HUES64 (cell line): Measurements from ENCODE around the gene C1QBP.
A peak's percentile ranks its signal among the peaks of the same experiment; 100 is the strongest.
"Not testable (repeated sequence)": the region's sequence is repeated elsewhere in the genome, so short reads cannot be mapped to it uniquely, and the experiment has no call there.

Experiments used
- H3K27ac ChIP-seq: 2 replicates; pipeline ENCODE4 v1.7.0; 2013; ENCODE audit warnings: low read depth, low read length, inconsistent platforms
- H3K27me3 ChIP-seq: 2 replicates; pipeline ENCODE4 v1.6.1; 2013; ENCODE audit warnings: mild to moderate bottlenecking, low read length; ENCODE audit not compliant: insufficient read depth
- H3K36me3 ChIP-seq: 2 replicates; pipeline ENCODE4 v1.6.1; 2013; ENCODE audit warnings: mild to moderate bottlenecking, low read length; ENCODE audit not compliant: insufficient read depth
- H3K4me1 ChIP-seq: 2 replicates; pipeline ENCODE4 v1.6.1; 2013; ENCODE audit warnings: mild to moderate bottlenecking, low read length, moderate library complexity; ENCODE audit not compliant: insufficient read depth
- H3K4me3 ChIP-seq: 2 replicates; pipeline ENCODE4 v1.5.1; 2013; ENCODE audit warnings: mild to moderate bottlenecking, low read length, moderate library complexity
- H3K9ac ChIP-seq: 2 replicates; pipeline ENCODE4 v1.6.1; 2013; ENCODE audit warnings: mild to moderate bottlenecking, low read depth, low read length
- H3K9me3 ChIP-seq: 2 replicates; pipeline ENCODE4 v1.6.1; 2013; ENCODE audit warnings: low read depth, low read length; ENCODE audit not compliant: insufficient read depth
- WGBS: fragments of 150-250, 120-280 bp; methylation state at CpG from one replicate; pipeline ENCODE4 v1.1.7; 2013; ENCODE audit warnings: missing lambda C conversion rate; 5-methylcytosine and 5-hydroxymethylcytosine counted together

The C1QBP gene

DNA sequence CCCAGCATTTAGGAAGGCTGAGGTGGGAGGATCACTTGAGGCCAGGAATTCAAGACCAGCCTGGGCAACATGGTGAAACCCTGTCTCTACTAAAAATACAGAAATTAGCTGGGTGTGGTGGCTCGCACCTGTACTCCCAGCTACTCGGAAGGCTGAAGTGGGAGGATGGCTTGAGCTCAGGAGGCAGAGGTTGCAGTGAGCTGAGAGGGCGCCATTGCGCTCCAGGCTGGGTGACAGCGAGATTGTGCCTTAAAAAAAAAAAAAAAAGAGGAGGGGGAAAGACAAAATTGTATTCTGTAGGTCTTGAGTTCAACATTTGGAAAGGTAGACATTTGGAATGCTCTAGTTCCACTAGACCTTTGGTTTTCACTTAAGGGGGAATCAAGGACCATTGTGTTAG lies 7.7 kb downstream of the C1QBP start:
- H3K36me3 ChIP-seq = peaks cover 96% of the 10 kb centered on the region

DNA sequence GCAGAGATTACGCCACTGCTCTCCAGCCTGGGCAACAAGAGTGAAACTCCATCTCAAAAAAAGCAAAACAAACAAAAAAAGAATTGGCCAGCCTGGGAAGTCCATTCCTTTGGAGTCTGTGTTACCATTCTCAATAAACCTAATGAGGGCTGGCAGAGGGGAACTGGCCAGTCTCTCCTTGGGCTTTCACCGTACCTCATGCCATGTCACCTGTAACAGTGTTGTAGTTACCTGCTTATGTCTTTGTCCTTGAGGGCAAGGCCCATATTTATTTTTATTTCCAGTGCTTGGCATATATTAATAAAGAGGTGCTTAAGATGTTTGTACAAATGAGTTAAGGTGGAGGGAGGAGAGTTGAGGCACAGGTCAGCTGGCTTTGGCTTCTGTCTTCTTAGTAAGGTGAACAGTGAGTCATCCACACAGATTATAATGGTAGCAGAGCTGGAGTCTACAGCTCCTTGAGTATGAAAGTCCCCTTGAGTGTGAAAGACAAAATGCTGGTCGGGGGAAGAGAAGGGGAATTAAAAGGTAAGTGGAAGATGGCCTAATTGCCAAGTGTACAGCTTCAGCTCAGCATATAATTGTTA lies 8.4 kb downstream of the C1QBP start:
- H3K4me1 ChIP-seq = no peaks in the 10 kb centered on the region
- H3K9ac ChIP-seq = no peak overlapping the region
- H3K27ac ChIP-seq = no peak overlapping the region
- 92% methylated on average over 3 of the region's 3 CpGs for WGBS
- H3K27me3 ChIP-seq = no peaks in the 10 kb centered on the region
- no peak overlapping the region for H3K4me3 ChIP-seq
- peaks cover 97% of the 10 kb centered on the region for H3K36me3 ChIP-seq
- no peaks in the 10 kb centered on the region for H3K9me3 ChIP-seq

More for the DNA sequence above, 7.7 kb downstream of the C1QBP start:
- H3K27ac ChIP-seq, H3K4me3 ChIP-seq, H3K9me3 ChIP-seq, H3K9ac ChIP-seq, H3K27me3 ChIP-seq, H3K4me1 ChIP-seq: not testable (repeated sequence)
- WGBS = 75% methylated on average over 5 of the region's 5 CpGs

DNA sequence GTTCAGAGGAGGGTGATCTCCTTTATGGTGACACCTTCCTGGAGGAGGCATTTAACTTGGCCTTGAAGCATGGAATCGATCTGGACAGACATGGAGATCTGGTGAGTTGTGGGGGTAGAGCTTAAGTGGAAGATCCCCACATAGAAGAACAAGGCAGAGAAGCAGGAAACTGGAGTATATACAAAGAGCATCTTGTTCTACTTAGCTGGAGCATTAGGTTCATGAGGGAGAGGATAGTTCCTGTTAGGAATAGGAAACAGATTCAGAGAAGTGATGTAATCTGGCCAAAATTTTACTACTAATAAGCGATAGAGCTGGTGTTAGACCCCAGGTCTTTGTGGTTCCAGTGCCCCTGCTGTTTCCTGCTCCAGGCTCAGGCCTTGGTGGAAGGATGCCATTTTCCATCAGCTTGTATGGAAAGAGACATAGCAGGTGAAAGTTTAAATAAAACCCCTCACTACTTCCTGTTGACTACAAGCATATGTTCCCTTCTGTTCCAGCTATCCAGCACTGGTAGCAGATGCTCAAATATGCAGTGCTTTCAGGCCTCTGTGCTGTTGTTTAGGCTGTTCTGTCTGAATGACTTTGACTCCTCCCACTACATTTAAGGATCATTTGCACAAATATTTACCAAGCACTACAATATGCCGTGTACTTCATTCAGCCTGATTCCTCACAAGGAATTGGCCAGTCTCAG lies 9.6 kb downstream of the C1QBP start:
- H3K9ac ChIP-seq = no peak overlapping the region
- H3K36me3 ChIP-seq = peaks cover 98% of the 10 kb centered on the region
- H3K27me3 ChIP-seq = no peaks in the 10 kb centered on the region
- no peak overlapping the region for H3K27ac ChIP-seq
- WGBS = 94% methylated on average over 3 of the region's 3 CpGs
- no peaks in the 10 kb centered on the region for H3K4me1 ChIP-seq
- no peaks in the 10 kb centered on the region for H3K9me3 ChIP-seq
- H3K4me3 ChIP-seq = no peak overlapping the region

DNA sequence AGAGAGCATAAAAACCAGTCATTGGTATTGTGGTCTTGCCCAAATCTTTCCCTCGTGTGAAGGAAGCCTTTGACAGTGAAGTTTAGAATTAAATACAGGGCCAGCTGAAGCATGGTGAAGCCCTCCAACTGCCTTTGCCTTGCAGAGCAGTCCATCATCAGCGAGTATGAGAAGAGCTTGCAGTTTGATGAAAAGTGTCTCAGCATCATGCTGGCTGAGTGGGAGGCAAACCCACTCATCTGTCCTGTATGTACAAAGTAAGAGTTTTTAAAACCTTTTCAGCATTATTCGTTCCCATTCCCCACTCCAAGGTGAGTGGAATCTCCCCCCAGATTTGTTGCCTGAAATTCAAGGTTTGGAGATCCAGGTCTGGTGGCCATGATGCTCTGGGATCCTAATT lies 13.1 kb downstream of the C1QBP start:
- H3K4me3 ChIP-seq = no peak overlapping the region
- no peak overlapping the region for H3K27ac ChIP-seq
- H3K4me1 ChIP-seq = peaks cover 7% of the 10 kb centered on the region; the same call in 1 of the 2 replicates
- H3K36me3 ChIP-seq = peaks cover 96% of the 10 kb centered on the region
- H3K27me3 ChIP-seq = no peaks in the 10 kb centered on the region
- no peak overlapping the region for H3K9ac ChIP-seq
- 93% methylated on average over 3 of the region's 3 CpGs for WGBS
- no peaks in the 10 kb centered on the region for H3K9me3 ChIP-seq

DNA sequence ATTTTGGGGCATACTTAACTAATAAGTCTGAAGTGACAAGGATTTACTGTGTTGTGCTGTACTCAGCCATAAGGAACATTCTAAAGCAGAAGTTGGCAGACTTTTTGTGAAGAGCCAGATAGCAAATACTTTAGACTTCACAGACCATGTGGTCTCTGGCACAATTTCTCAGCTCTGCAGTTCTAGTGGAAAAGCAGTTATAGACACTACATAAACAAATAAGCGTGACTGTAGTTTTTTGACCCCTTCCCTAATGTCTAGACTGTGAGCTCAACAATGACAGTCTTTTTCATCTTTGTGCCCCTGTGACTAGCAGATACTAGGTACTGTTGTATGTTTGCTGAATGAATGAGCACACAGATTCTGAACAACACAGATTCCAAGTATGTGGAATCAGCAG lies 14.0 kb downstream of the C1QBP start:
- 97% methylated on average over 1 of the region's 1 CpG for WGBS

DNA sequence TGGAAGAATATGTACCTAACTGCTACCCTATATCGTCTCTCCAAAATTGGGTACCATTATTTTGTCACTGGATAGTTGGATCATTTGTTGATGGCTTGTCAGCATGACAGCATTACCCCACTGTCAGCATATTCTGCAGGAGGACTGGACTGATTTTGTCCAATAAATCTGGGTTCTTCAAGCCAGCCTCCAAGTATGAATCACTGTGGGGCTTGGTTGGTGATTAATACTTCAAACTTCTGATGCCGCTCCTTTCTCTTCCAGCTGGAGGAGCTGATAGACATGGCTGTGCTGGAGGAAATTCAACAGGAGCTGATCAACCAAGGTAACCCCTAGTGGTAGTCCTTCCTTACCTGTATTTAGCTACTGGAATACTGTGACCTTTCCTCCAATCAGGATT lies 16.4 kb downstream of the C1QBP start:
- WGBS = 100% methylated on average over 2 of the region's 2 CpGs
- H3K4me1 ChIP-seq = peaks cover 7% of the 10 kb centered on the region; the same call in 1 of the 2 replicates
- no peak overlapping the region for H3K9ac ChIP-seq
- H3K36me3 ChIP-seq = peaks cover 65% of the 10 kb centered on the region
- no peak overlapping the region for H3K4me3 ChIP-seq
- H3K27ac ChIP-seq = no peak overlapping the region
- no peaks in the 10 kb centered on the region for H3K9me3 ChIP-seq
- no peaks in the 10 kb centered on the region for H3K27me3 ChIP-seq

More for the DNA sequence above, 14.0 kb downstream of the C1QBP start:
- H3K4me3 ChIP-seq = no peak overlapping the region
- H3K9me3 ChIP-seq = no peaks in the 10 kb centered on the region
- H3K9ac ChIP-seq = no peak overlapping the region
- no peaks in the 10 kb centered on the region for H3K27me3 ChIP-seq
- no peak overlapping the region for H3K27ac ChIP-seq
- H3K4me1 ChIP-seq = peaks cover 7% of the 10 kb centered on the region; the same call in 1 of the 2 replicates
- H3K36me3 ChIP-seq = peaks cover 88% of the 10 kb centered on the region

DNA sequence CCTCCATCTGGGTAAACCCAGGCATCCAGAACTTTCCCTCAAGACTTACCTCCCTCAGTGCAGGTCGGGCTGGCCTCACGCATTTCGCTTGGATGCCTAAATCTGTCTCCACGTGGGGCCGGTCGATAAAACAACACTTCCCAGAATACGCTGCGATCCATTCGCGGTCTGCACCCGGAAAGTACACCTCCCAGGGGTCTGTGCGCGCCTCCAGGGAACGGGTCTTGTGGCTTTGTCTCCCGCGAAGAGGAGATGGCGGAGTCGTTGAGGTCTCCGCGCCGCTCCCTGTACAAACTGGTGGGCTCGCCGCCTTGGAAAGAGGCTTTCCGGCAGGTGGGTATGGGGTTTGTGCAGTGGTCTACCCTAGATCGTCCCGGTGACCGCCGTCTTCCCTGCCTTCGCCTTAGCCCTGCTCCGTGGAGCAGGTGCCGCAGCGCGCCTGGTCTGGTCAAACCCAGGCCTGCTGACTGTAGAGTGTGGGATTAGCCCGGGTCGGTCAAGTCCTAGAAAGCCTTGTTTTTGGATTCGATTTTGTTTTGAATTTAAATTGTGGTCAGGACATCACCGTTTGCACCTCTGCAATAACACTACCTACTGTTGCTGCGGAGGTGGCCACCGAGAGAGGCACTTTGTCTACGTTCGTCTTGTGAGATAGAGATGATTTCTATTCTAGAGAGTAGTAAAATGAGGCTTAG lies 18.8 kb downstream of the C1QBP start, which contains the start of gene RPAIN:
Gene RPAIN (plus strand): TSS at position 224 of the 695 bp plus-strand sequence. CDS start 29 bp downstream, at position 253.
- peak within 1 kb of the TSS; percentile 89 for H3K4me3 ChIP-seq
- peak within 1 kb of the TSS; percentile 96 for H3K9ac ChIP-seq
- H3K27me3 ChIP-seq = no peaks in the 10 kb centered on the region
- H3K36me3 ChIP-seq = peaks cover 65% of the 10 kb centered on the region
- H3K4me1 ChIP-seq = peaks cover 7% of the 10 kb centered on the region; the same call in 1 of the 2 replicates
- H3K9me3 ChIP-seq = no peaks in the 10 kb centered on the region
- H3K27ac ChIP-seq = peak within 1 kb of the TSS; percentile 85
- WGBS = under 1% methylated on average over 40 of the region's 41 CpGs

DNA sequence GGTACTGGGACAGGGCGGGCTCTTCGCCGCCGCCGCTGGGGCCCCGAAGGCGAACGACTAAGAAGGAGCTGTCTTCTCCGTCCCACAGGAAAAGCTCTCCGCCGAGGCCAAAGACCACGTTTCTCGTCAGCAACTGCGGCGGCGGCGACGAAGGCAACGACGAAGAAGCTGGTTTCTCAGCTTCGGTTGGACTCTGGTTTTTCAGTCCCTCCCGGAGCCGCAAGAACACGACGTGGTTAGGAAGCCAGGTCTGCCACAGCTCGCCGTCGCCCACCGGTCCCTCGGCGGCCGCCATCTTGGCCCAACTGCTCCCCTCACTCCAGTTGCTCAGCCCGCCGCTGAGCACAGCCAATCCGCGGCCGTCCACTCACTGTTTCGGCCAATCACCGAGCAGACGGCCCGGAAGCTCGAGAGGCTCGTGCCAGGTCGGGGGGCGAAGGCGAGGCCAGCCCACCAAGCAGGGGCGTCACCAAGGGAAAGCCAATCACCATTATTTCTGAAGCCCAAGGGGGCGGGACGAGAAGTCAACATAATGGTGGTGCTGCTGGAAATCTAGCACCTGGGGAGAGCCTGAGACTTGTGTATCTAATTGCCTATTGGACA lies 19.5 kb downstream of the C1QBP start, which contains the start of gene NUP88:
Gene NUP88 (minus strand): TSS at position 307 of the 603 bp plus-strand sequence. CDS start 12 bp downstream, at position 295.
- no peaks in the 10 kb centered on the region for H3K27me3 ChIP-seq
- under 1% methylated on average over 49 of the region's 49 CpGs for WGBS
- H3K9me3 ChIP-seq = no peaks in the 10 kb centered on the region
- H3K27ac ChIP-seq = peak within 1 kb of the TSS; percentile 85
- H3K9ac ChIP-seq = peak within 1 kb of the TSS; percentile 96
- H3K4me1 ChIP-seq = peaks cover 7% of the 10 kb centered on the region; the same call in 1 of the 2 replicates
- H3K36me3 ChIP-seq = peaks cover 62% of the 10 kb centered on the region
- H3K4me3 ChIP-seq = peak within 1 kb of the TSS; percentile 89

DNA sequence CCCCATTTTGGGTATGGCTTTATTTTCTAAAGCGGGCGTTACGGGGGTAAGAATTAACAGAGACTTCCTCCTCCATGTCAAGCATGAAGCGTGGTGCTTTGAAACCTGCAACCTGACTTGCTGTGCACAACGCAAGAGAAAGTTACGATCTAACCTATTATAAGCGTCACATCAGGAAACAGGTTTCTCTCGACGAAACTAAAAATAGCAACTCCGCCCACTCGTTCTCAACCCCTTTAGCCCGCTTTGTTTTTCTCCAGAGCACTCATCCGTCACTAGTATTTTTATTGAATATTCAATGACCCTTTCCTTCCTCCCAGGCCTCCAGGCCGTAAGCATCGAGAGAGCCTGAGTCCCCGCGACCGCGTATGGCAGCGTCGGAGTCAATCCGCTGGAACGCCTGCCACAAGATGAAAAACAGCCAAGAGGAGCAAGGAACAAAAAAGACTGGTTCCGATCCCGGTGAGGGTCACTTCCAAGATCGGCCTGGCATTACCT lies 20.0 kb downstream of the C1QBP start:
- peaks cover 7% of the 10 kb centered on the region; the same call in 1 of the 2 replicates for H3K4me1 ChIP-seq
- H3K9ac ChIP-seq = peak overlapping the region; percentile 94
- H3K9me3 ChIP-seq = no peaks in the 10 kb centered on the region
- H3K36me3 ChIP-seq = peaks cover 62% of the 10 kb centered on the region
- peak overlapping the region; percentile 89 for H3K4me3 ChIP-seq
- no peaks in the 10 kb centered on the region for H3K27me3 ChIP-seq
- WGBS = under 1% methylated on average over 26 of the region's 26 CpGs
- peak overlapping the region; percentile 82 for H3K27ac ChIP-seq

DNA sequence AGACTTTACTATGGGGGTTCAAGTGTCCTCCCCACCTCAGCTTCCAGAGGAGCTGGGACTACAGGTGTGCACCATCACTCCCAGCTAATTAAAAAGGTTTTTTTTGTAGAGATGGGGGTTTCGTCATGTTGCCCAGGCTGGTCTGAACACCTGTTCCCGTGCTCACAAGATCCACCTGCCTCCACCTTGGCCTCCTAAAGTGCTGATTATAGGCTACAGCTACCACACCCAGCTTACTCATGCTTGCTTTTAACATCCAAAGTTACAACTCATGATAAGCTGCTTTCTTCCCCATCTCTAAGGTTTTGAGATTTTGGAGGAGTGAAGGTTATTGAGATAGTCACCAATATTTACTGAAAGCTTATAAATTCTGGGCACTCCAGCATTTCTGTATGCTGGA lies 22.1 kb downstream of the C1QBP start:
- peaks cover 62% of the 10 kb centered on the region for H3K36me3 ChIP-seq
- WGBS = 95% methylated on average over 2 of the region's 2 CpGs
- H3K27ac ChIP-seq = no peak overlapping the region
- no peaks in the 10 kb centered on the region for H3K9me3 ChIP-seq
- peaks cover 7% of the 10 kb centered on the region; the same call in 1 of the 2 replicates for H3K4me1 ChIP-seq
- no peaks in the 10 kb centered on the region for H3K27me3 ChIP-seq
- H3K9ac ChIP-seq = no peak overlapping the region
- no peak overlapping the region for H3K4me3 ChIP-seq
